ENCODE results near the gene ZNF599.

ZNF599 gene

DNA sequence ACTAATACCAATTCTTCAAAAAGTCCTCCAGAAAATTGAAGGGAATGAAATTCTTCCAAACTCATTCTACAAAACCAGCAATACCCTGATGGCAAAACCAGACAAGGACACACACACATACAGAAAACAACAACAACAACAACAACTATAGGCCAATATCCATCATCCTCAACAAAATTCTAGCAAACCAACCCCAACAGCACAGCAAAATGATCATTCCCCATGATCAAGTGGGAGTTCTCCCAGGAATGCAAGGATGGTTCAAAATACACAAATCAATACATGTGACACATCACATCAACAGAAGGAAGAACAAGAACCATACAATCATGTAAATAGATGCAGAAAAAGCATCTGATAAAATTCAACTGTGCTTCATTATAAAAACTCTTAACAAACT, 57.7 kb downstream of the ZNF599 start:
- H3K27ac ChIP-seq (ENCODE audit: low read depth, low read length): no peak overlapping the region
- peaks cover 19% of the 10 kb centered on the region for H3K9me3 ChIP-seq (ENCODE audit: control insufficient read depth, insufficient read depth, low read length)
- no peak overlapping the region for H3K4me3 ChIP-seq (ENCODE audit: low read length)
- H3K4me2 ChIP-seq (ENCODE audit: low read length): no peak overlapping the region
- H3K4me1 ChIP-seq (ENCODE audit: control insufficient read depth, low read length): no peaks in the 10 kb centered on the region
- no peaks in the 10 kb centered on the region for H3K79me2 ChIP-seq (ENCODE audit: control insufficient read depth, low read length)
- H3F3A ChIP-seq (ENCODE audit: control insufficient read depth, insufficient read depth): no peaks in the 10 kb centered on the region
- no peaks in the 10 kb centered on the region for H3K27me3 ChIP-seq (ENCODE audit: control insufficient read depth, low read length)
- no peak for TF ChIP-seq CTCF (IDR thresholded peaks at IDR 0.05; ENCODE audit: low read depth, low read length, poor library complexity, severe bottlenecking)
- no peak for TF ChIP-seq EZH2phosphoT487 (IDR thresholded peaks at IDR 0.05; ENCODE audit: borderline replicate concordance, low read length)
- H3K36me3 ChIP-seq (ENCODE audit: control insufficient read depth, low read length): no peaks in the 10 kb centered on the region
- H3K9me2 ChIP-seq (replicated peaks; ENCODE audit: control insufficient read depth, low read length): no peaks in the 10 kb centered on the region
- no peaks in the 10 kb centered on the region for H4K20me1 ChIP-seq (ENCODE audit: control insufficient read depth, insufficient read depth, low read depth, low read length)

DNA sequence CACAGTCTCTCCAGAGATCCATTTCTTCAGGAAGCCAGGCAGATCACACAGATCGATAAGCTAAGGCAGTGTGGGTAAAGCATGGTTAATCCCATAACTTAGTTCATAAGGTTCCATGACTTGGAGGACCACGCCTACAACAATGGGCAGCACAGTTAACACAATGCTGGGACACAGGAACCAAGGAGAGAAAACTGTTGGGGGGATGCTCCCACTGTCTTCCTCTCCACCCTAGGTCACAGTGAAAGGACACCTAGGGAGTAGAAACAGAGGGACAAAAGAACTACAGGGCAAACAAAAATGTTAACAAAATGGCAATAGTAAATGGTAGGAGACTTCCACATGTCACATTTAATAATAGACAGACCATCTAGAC, 59.8 kb downstream of the ZNF599 start:
- Histone ChIP-seq H3F3A (ENCODE audit: control insufficient read depth, insufficient read depth) (no peaks in the 10 kb centered on the region), H3K79me2 (ENCODE audit: control insufficient read depth, low read length) (no peaks in the 10 kb centered on the region), H3K9me2 (replicated peaks; ENCODE audit: control insufficient read depth, low read length) (no peaks in the 10 kb centered on the region), H3K4me2 (ENCODE audit: low read length) (no peak overlapping the region), H3K27ac (ENCODE audit: low read depth, low read length) (no peak overlapping the region), H3K9me3 (ENCODE audit: control insufficient read depth, insufficient read depth, low read length) (peaks cover 19% of the 10 kb centered on the region), H3K4me1 (ENCODE audit: control insufficient read depth, low read length) (no peaks in the 10 kb centered on the region), H4K20me1 (ENCODE audit: control insufficient read depth, insufficient read depth, low read depth, low read length) (no peaks in the 10 kb centered on the region), H3K27me3 (ENCODE audit: control insufficient read depth, low read length) (no peaks in the 10 kb centered on the region), H3K4me3 (ENCODE audit: low read length) (no peak overlapping the region), H3K36me3 (ENCODE audit: control insufficient read depth, low read length) (no peaks in the 10 kb centered on the region)
- TF ChIP-seq EZH2phosphoT487 (IDR thresholded peaks at IDR 0.05; ENCODE audit: borderline replicate concordance, low read length) (no peak), CTCF (IDR thresholded peaks at IDR 0.05; ENCODE audit: low read depth, low read length, poor library complexity, severe bottlenecking) (no peak)

DNA sequence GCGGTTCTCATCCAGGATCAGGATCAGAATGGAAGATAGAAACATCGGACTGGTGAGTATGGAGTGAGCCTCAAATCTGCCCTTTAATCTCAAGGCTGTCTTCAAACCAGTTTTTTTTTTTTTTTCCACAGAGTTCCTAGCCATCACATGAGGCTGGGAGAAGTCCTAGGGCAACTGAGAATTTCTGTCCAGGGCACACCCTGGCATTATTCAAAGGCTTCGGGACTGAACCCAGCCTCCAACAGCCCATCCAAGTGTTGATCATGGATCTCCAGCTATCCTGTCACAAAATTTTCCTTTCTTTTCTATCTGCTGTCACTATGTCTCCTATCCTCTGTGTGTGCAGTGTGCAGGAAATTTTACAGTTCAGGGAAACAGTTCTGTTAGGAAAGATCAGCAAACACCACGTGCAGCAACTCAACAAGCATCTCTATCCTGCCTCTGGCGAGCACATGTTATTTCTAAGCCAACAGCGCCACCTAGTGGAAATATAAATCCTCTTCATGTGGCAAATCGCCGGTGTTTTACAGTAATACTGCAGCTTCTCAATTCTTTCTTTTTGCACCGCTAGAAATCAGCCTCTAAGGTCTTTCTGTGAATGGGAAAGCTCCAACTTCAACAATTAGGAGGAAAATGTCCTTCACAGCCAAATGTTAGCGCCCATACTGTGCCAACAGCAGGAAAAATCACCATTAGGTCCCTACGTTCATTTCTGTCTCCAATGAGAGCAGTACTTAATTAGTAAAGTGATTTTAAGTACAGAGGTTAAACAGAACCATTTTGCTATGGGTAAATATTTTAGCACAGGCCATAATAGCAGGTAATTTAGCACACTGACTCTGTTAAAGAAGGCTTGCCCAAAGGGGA, 60.4 kb downstream of the ZNF599 start:
- no peak overlapping the region for H3K4me2 ChIP-seq (ENCODE audit: low read length)
- no peaks in the 10 kb centered on the region for H3K9me2 ChIP-seq (replicated peaks; ENCODE audit: control insufficient read depth, low read length)
- no peak overlapping the region for H3K4me3 ChIP-seq (ENCODE audit: low read length)
- TF ChIP-seq EZH2phosphoT487 (IDR thresholded peaks at IDR 0.05; ENCODE audit: borderline replicate concordance, low read length): no peak
- TF ChIP-seq CTCF (IDR thresholded peaks at IDR 0.05; ENCODE audit: low read depth, low read length, poor library complexity, severe bottlenecking): peak; percentile 68
- H3K27ac ChIP-seq (ENCODE audit: low read depth, low read length): no peak overlapping the region
- no peaks in the 10 kb centered on the region for H3F3A ChIP-seq (ENCODE audit: control insufficient read depth, insufficient read depth)
- H4K20me1 ChIP-seq (ENCODE audit: control insufficient read depth, insufficient read depth, low read depth, low read length): no peaks in the 10 kb centered on the region
- H3K27me3 ChIP-seq (ENCODE audit: control insufficient read depth, low read length): no peaks in the 10 kb centered on the region
- peaks cover 19% of the 10 kb centered on the region for H3K9me3 ChIP-seq (ENCODE audit: control insufficient read depth, insufficient read depth, low read length)
- H3K36me3 ChIP-seq (ENCODE audit: control insufficient read depth, low read length): no peaks in the 10 kb centered on the region
- H3K79me2 ChIP-seq (ENCODE audit: control insufficient read depth, low read length): no peaks in the 10 kb centered on the region
- H3K4me1 ChIP-seq (ENCODE audit: control insufficient read depth, low read length): no peaks in the 10 kb centered on the region

Data from DOHH2 (cell line).